NCI-H748 (cell line): ENCODE results near the gene PTPRN2.
"Not testable (repeated sequence)": the region's sequence is repeated elsewhere in the genome, so short reads cannot be mapped to it uniquely, and the experiment has no call there.

Experiments used
- DNase-seq: peaks from one replicate; lab custom pipeline; 2025; ENCODE audit not compliant: unreplicated experiment; lab: John Stamatoyannopoulos, UW

The PTPRN2 gene

DNA sequence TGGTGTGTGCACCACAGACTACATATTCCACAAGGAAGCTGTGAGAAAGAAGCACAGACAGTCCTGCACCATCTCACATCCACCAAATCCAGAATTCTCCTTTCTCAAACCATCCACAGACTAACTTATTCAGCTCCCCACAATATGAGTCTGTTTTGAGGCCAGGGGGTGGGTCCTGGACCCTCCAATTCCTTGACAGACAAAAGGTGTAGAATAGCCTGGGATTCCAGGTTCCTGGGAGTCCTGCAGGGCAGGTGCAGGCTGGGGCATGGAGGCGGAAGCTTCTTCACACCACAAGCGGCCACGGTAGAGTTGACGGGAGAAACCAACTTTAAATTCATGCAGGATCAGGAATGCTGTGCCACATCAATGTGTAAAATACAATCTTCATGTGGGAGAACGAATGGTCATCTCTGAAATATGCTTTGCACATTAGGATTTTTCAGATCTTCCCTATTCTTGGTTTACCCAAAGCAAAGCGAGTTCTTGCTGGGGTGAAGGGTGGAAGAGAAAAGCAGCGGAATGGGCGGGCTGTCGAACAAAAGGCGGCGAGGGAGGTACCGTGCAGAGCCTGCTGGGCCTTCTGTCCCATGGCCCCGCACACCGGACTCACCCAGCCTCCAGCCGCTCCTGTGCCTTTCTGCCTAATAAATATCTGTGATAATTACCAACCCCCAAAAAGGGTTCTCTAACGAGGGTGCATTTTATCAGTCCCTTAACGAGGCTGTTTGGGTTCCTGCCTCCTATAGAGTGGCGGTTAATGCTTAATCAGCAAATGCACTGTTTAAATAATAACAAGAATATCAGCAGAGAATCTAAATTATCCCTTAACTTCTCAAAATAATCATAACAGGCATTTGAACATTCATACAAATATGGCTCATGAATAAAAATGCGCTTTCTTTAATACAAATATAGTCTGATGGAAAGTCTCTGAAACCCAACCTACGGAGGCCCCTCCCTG is 736.9 kb downstream of the PTPRN2 start:
- no peak for DNase-seq

DNA sequence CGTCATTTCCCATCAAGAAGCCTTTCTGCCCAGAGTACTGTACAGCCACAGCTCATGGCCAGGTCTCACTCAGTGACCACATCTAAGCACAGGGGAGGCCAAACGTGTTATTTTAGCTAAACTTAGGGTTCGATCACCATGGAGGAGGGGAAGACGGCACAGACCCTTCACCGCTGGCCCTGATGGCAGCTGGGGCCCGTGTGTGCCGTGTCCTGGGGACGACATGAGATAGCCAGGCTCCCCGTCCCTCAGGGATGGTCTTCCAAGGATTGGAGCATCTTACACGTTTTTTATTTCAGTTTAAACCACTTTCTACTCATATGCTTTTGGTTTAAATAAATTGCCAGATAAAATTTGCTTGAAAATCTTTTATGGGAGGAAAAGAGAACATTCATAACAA is 737.9 kb downstream of the PTPRN2 start:
- no peak for DNase-seq

DNA sequence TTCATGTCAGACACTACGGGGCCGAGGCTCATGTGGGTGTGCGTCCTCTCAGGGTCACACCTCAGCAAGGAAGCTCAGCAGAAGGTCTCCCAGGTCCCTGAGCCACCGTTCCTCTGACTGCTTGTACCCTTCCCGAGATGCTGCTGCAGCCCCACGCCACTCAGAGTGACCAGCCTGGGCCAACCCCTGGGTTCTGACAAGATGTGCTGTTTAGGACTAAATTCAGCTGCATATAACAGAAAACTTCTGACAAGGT is 738.4 kb downstream of the PTPRN2 start:
- no peak for DNase-seq

DNA sequence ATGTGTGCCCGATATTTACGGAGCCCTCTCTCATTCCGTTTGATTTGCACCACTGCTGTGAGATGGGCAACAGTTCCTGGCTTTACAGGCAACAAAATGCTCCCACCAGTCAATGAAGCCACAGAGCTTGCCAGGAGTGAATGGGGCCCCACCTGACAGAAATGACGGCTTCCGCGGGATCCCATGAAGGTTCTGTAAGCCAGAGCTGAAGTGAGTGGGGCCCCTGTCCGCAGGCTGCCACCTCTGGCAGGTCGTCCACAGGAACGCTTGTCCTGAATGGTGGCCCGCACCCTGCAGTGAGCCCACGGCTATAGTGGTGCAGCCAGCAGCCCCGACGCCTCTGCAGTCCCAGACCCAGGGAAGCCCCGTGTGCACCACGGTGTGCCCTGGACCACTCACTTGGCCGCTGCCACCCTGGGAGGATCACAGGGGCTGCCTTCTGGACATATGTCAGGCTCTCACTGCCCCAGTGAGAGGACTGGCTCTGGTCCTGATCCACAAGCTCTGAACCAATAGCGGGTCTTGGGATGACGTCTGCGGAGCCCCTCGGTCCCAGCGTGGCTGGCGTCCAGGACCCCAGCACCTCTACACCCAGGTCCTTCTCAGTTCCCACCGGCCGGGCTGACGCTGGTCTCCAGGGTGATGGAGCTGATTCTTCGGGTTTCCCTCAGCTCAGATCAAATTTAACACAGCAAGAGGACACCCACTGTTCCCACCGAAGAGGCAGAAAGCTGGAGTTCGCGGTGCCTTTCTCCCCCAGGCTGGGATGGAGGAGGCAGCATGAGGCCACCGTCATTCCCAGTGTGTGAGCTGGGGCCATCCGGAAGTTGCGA is 738.9 kb downstream of the PTPRN2 start:
- DNase-seq, result no peak

DNA sequence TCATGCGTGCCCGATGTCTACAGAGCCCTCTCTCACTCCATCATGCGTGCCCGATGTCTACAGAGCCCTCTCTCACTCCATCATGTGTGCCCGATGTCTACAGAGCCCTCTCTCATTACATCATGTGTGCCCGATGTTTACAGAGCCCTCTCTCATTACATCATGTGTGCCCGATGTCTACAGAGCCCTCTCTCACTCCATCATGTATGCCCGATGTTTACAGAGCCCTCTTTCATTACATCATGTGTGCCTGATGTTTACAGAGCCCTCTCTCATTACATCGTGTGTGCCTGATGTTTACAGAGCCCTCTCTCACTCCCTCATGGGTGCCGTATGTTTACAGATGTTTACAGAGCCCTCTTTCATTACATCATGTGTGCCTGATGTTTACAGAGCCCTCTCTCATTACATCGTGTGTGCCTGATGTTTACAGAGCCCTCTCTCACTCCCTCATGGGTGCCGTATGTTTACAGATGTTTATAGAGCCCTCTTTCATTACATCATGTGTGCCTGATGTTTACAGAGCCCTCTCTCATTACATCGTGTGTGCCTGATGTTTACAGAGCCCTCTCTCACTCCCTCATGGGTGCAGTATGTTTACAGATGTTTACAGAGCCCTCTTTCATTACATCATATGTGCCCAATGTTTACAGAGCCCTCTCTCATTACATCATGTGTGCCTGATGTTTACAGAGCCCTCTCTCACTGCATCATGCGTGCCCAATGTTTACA is 739.7 kb downstream of the PTPRN2 start:
- not testable (repeated sequence) for DNase-seq

DNA sequence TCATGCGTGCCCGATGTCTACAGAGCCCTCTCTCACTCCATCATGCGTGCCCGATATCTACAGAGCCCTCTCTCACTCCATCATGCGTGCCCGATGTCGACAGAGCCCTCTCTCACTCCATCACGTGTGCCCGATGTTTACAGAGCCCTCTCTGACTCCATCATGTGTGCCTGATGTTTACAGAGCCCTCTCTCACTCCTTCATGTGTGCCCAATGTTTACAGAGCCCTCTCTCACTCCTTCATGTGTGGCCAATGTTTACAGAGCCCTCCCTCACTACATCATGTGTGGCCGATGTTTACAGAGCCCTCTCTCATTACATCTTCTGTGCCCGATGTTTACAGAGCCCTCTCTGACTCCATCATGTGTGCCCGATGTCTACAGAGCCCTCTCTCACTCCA is 740.9 kb downstream of the PTPRN2 start:
- not testable (repeated sequence) for DNase-seq

DNA sequence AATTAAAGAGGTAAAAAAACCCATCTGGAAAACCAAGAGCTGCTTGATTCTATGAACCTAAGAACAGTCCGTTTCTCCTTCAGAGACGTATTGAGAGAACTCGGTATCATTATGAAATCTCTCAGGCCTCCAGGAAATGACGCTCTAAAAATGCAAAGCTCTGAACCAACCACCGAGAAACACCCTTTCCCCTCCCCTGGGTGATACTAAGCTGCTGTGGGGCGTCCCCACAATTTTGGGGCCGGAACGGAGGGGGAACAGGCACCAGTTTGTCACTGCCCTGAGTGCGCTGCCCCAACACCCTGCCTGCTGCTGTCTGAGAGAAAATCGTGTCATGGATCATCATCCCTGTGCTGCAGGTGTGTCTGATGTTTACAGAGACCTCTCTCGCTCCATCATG is 741.4 kb downstream of the PTPRN2 start:
- DNase-seq, result no peak

DNA sequence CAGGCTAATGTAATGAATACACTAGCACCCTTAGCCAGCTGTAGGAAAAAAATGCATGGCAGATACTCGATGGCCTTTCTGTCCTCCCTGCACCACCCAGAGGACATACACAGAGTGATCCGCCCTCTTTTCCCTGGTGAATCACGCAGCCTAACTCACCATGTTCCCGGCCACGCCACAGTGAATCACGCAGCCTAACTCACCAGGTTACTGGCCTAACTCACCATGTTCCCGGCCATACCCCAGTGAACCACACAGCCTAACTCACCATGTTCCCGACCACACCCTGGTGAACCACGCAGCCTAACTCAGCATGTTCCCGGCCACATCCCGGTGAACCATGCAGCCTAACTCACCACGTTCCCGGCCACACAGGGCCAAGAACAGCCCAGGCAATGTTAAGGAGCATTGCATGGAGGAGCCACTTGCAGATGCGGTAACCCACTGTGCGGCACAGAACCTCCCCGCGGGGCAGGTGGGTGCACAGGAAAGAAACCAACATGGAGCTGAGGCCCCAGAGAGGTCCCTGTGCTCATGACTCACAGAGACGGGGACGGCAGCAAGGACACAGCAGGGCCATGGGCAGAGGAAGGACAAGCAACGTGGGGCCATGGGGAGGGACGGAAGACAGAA is 742.3 kb downstream of the PTPRN2 start:
- no peak for DNase-seq

DNA sequence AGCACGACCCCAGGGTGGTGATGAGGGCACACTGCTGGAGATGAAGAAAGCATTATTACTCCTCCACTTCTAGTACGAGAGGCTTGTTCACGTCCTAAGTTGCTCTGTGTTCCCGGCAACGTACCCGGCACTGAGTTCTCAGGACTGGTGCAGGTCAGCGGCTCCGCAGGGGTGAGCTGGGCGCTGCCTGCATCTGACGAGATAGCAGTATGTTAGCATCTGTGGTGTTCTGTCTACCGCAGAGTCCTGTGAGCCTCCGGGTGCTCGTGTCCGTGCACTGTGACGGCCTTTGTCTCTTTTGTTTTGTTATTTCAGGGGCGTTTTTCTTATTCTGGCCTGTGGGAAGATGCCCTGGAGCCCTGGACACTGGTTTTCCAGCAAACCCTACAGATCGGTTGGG is 743.0 kb downstream of the PTPRN2 start:
- no peak for DNase-seq

DNA sequence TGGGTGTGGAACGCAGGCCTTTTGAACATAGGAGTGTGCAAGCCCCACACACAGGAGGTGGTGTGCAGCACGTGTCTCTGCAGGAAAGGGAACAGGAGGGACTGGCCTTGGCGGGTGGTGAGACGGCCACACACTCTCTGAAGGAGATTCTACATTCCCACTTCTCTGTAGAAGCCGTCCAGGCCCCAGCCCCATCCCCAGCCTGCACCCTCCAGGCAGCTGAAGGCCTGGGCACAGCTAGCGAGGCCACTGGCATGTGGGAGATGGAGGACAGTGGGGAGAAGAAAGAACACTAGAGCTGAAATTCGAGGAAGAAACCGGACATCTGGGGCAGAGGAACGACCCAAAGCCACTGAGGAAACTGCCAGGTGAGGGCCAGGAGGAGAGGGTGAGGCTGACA is 743.5 kb downstream of the PTPRN2 start:
- DNase-seq, result no peak

DNA sequence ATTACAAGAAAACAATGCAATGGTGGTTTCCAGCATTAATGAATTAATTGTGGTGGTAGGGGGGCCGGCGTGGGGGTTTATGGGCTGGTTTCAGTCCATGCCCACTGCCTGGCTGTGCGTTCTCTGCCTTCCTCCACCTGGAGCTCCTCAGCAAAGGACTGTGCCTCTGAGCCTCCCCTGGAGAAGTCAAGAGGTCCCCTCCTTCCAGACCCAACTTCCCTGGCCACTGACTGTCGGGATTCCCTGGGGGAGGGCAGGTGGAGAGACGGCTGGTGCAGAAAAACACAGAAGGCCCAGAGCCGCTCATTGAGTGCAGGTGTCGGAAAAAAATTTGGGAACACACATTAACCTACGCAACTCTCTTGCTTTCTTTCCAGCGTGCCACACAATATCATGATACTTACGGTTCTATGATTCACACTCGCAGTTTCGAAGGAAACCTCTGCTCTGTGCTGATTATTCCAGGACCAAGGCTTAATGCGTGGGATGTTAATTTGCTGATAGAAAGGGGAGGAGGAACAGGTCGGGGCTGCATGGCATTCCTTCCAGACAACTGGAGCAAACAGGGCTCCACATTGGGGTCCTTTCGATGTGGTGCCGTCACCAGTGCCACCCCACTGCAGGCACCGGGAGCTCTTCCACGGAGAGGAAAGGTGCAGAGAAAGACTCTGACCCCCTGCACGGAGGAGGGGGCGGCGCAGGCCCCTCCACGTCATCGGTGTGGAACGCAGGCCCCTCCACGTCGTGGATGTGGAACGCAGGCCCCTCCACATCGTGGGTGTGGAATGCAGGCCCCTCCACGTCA is 744.1 kb downstream of the PTPRN2 start:
- DNase-seq, result no peak

DNA sequence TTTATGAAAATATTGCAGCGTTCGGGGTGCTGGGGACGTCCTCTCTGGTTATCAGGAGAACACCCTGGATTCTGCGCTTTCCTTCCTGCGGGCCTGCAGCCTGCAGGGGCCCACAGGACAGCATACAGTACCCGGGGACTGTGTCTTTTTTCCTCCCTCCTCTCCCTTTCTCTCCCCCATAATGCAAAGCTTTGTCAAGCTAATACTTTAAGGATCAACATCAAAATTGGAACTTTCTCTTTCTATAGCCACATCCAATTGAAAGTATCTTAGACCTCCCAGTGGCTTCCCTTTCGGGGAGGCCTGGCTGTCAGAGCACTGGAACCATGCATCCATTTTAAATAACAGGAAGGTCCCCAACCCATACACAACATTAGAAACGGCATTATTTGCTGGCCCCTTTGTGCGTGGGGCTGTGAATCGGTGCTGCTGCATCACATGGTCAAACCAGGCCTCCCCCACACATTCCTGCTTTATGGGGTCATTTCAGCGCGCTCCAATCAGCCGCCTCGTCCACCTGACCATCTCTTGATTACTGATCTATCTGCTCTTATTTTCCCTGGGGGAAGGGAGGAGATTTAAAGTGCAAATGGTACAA is 745.8 kb downstream of the PTPRN2 start:
- no peak for DNase-seq

DNA sequence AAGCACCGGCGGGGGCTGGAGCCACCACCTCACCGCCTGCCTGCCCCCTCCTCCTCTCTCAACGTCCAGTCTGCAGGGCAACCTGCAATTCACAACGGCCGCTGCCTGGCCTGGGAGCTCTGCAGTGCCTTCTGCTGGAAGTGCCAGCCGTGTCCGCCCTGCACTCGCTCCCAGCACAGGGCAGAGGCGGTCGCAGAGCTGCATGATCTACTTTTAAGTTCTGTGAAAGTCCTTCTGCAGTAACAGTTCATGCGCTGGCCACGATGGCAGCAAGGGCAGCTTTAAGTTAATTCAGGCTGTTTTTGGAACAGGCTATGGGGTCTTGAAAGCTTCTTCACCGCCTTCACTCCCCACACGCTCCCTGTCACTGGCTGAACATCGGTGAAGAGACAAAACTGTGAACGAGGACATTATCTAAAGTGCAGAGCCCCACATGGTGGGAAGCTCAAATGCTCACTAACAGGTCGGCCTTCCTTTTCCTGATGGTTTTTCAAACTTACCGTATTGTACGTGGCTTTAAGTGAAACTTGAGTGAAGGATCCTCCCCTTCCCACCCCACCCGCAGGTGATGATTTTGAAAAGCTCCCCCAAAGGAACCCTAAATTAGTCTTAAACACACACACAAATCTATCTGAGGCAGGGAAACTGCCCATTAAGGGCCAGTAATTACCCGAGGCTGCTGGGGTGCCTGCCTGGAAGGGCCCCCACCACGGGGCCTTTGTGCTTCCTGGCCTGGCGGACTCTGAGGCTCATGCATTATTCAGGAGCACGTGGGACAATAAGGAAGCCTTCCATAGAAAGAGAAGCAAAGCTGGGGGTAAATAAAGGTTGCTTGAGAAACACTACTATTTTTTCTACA is 746.5 kb downstream of the PTPRN2 start:
- DNase-seq, result peak; percentile 71

DNA sequence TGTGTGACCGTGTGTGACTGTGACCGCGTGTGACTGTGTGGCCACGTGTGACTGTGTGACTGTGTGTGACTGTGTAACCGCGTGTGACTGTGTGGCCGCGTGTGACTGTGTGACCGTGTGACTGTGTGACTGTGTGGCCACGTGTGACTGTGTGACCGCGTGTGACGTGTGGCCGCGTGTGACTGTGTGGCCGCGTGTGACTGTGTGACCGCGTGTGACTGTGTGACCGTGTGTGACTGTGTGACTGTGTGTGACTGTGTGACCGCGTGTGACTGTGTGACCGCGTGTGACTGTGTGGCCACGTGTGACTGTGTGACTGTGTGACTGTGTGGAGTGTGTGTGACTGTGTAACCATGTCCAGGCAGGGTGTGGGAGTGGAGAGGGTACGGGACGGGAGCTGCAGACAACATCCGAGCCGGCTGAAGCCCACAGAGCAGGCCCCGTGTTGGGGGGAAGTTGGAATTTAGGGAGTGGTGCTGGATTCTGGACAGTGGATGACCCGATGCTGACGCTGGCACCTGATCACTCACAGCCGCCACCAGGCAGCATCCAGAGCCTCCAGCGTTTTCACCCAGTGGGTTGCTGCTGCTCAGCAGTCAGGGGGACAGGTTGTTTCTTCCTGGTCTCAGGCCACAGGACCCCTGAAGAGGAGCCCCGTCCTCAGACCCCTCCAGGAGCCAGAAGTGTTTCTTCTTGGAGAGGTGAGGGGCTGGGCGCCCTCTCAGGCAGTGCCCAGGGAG is 747.3 kb downstream of the PTPRN2 start:
- no peak for DNase-seq

DNA sequence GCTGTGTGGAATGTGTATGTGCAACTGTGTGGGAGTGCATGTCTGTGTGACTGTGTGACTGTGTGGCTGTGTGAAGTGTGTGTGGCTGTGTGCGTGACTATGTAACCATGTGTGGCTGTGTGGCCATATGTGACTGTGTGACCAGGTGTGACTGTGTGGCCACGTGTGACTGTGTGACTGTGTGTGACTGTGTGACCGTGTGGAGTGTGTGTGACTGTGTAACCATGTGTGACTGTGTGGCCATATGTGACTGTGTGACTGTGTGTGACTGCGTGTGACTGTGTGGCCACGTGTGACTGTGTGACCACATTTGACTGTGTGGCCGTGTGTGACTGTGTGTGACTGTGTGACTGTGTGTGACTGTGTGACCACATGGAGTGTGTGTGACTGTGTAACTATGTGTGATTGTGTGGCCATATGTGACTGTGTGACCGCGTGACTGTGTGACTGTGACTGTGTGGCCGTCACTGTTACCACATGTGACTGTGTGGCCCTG is 747.9 kb downstream of the PTPRN2 start:
- DNase-seq, result no peak

DNA sequence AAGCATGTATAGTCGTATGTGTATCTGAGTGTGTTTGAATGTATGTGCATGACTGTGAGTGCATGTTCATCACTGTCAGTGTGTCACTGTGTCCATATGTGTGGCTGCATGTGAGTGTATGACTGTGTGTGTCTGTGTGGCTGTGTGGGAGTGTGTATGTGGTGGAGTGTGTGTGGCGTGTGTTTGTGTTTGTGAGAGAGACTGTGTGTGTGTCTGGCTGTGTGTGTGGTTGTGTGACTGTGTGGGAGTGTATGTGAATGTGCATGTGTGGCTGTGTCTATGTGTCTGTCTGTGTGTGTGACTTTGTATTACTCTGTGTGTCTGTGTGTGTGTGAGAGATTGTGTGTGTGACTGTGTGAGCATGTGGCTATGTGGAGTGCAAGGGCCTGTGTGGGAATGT is 748.4 kb downstream of the PTPRN2 start:
- DNase-seq, result no peak

DNA sequence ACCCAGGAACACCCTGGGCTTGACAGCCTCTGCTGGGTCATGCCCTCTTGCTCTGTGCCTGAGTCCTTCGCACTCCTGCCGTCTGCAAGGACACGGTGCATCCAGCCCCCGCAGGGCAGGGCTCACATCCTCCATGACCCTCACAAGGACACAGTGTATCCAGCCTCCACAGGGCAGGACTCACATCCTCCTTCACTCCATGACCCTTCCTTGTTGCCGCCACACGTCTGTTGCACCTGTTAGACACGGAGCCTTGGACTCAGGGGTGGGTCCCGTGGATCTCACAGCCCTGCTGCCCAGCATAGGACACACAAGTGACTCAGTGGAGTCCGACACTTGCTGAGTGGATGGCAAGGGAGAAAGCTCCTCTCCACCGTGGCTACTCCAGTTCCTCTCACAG is 750.1 kb downstream of the PTPRN2 start:
- no peak for DNase-seq

DNA sequence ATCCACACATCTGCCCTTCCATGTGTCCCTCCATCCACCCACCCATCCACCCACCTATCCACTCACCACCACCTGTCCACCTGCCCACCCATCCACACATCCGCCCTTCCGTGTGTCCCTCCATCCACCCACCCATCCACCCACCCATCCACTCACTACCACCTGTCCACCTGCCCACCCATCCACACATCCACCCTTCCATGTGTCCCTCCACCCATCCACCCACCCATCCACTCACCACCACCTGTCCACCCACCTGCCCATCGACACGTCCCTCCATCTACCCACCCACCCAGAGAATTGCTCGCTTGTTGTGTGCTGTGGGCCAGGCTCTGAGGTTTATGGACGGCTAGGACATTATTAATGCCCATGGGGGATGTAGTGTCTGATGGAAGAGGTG is 750.6 kb downstream of the PTPRN2 start:
- no peak for DNase-seq
